Astrocyte of the cerebellum (primary cell): Measurements from ENCODE around the gene EBI3.

ENCODE experiments used
- DNase-seq: peaks from one replicate; pipeline ENCODE4 v3.0.0-alpha.2; 2011; ENCODE audit warnings: low read depth
- H3K4me3 ChIP-seq: 2 replicates; pipeline ENCODE4 v1.5.1; 2011; ENCODE audit warnings: mild to moderate bottlenecking, low read depth, low read length, moderate library complexity
- CTCF ChIP-seq: IDR thresholded peaks from 2 replicates; pipeline ENCODE4 v1.5.1; 2012; ENCODE audit warnings: low read length, low read depth, moderate library complexity, mild to moderate bottlenecking; ENCODE audit errors: missing control alignments
- in situ Hi-C: cut with HindIII; loops from 2 replicates; pipeline ENCODE4 v1.10.0; 2017; ENCODE audit warnings: low sequenced_read_pairs

EBI3 gene

GRCh38 chr19:4257025-4257424 is 27.7 kb downstream of the EBI3 start:
- TF ChIP-seq CTCF, result no peak
- no peak overlapping the region for H3K4me3 ChIP-seq
- in situ Hi-C loops, result no loop called here
- no peak for DNase-seq

GRCh38 chr19:4258181-4258580 is 28.9 kb downstream of the EBI3 start:
- in situ Hi-C loops, result no loop called here

DNA sequence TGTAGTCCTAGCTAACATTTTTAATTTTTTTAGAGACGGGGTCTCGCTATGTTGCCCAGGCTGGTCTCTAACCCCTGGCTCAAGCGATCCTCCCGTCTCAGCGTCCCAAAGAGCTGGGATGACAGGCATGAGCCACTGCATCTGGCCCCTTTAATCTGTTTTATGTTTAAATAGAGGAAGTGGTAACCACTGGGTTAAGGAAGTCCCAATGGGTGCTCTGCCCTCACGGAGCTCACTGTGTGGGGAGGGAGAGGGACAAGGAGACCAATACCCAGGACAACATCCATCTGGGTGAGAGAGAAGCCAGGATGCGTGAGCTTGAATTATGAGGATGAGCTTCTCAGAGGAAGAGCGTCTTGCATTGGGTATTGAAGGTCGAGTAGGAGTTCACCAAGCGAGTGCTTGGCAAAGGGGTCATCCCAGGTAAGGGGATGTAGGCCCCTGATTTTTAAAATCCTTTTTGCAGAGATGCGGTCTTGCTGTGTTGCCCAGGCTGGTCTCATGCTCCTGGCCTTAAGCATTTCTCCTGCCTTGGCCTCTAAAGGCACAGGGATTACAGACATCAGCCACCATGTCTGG is 31.4 kb downstream of the EBI3 start:
- no peak overlapping the region for H3K4me3 ChIP-seq
- in situ Hi-C loops, result no loop called here
- TF ChIP-seq CTCF, result no peak
- no peak for DNase-seq

More at GRCh38 chr19:4258181-4258580, 28.9 kb downstream of the EBI3 start:
- no peak for DNase-seq
- no peak overlapping the region for H3K4me3 ChIP-seq
- TF ChIP-seq CTCF, result no peak

GRCh38 chr19:4264812-4265211 is 35.5 kb downstream of the EBI3 start:
- DNase-seq, result no peak
- in situ Hi-C loops, result no loop called here
- TF ChIP-seq CTCF, result no peak
- H3K4me3 ChIP-seq, result no peak overlapping the region

DNA sequence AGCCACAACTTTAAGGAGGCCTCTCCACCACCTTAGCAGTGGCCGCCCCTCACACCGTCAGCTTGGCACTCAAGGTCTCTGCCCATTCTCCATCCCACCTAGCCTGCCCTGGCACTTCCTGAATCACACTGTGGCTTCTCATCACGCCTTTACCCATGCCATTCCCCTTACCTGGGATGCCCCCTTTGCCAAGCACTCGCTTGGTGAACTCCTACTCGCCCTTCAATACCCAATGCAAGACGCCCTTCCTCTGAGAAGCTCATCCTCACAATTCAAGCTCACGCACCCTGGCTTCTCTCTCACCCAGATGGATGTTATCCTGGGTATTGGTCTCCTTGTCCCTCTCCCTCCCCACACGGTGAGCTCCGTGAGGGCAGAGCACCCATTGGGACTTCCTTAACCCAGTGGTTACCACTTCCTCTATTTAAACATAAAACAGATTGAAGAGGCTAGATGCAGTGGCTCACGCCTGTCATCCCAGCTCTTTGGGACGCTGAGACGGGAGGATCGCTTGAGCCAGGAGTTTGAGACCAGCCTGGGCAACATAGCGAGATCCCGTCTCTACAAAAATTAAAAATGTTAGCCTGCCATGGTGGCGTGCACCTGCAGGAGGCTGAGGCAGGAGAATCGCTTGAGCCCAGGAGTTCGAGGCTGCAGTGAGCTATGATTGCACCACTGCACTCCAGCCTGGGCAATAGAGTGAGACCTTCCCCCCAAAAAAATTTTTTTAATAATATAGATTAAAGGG is 37.1 kb downstream of the EBI3 start:
- in situ Hi-C loops, result no loop called here
- DNase-seq, result no peak
- no peak overlapping the region for H3K4me3 ChIP-seq
- TF ChIP-seq CTCF, result no peak

- TF ChIP-seq CTCF, result peak; percentile 85
- no peak for DNase-seq
- H3K4me3 ChIP-seq, result no peak overlapping the region
- in situ Hi-C loops, result no loop called here
Measured at GRCh38 chr19:4267101-4267900, 38.0 kb downstream of the EBI3 start.
